Measurements from ENCODE around the gene MAPK13.

- no peak for TF ChIP-seq EZH2 (IDR thresholded peaks at IDR 0.05; ENCODE audit: borderline replicate concordance, insufficient read depth, low read length, poor library complexity, severe bottlenecking)
- no peak for TF ChIP-seq POLR2AphosphoS5 (IDR thresholded peaks at IDR 0.05)
- no peak for TF ChIP-seq EP300 (conservative IDR thresholded peaks at IDR 0.05; ENCODE audit: poor library complexity, severe bottlenecking)
- TF ChIP-seq, protein P1, sequence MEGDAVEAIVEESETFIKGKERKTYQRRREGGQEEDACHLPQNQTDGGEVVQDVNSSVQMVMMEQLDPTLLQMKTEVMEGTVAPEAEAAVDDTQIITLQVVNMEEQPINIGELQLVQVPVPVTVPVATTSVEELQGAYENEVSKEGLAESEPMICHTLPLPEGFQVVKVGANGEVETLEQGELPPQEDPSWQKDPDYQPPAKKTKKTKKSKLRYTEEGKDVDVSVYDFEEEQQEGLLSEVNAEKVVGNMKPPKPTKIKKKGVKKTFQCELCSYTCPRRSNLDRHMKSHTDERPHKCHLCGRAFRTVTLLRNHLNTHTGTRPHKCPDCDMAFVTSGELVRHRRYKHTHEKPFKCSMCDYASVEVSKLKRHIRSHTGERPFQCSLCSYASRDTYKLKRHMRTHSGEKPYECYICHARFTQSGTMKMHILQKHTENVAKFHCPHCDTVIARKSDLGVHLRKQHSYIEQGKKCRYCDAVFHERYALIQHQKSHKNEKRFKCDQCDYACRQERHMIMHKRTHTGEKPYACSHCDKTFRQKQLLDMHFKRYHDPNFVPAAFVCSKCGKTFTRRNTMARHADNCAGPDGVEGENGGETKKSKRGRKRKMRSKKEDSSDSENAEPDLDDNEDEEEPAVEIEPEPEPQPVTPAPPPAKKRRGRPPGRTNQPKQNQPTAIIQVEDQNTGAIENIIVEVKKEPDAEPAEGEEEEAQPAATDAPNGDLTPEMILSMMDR (IDR thresholded peaks at IDR 0.05; ENCODE audit: poor library complexity, severe bottlenecking): no peak
Observed at GRCh38 chr6:36141961-36142360, 11.6 kb downstream of the MAPK13 start.
